ENCODE data around the gene TMEM59L.

The TMEM59L gene

GRCh38 chr19:18668744-18669523 lies 56.3 kb downstream of the TMEM59L start:
- no peak overlapping the region for H3K4me3 ChIP-seq (ENCODE audit: low read depth, low read length)
- DNase-seq (ENCODE audit: low read depth): no peak

- no peak overlapping the region for H3K4me3 ChIP-seq (ENCODE audit: low read depth, low read length)
- DNase-seq (ENCODE audit: low read depth): no peak
Observed at GRCh38 chr19:18669524-18669817, 56.8 kb downstream of the TMEM59L start.

GRCh38 chr19:18669883-18670282 lies 57.2 kb downstream of the TMEM59L start:
- H3K4me3 ChIP-seq (ENCODE audit: low read depth, low read length): no peak overlapping the region
- no peak for DNase-seq (ENCODE audit: low read depth)

GRCh38 chr19:18670312-18670711 lies 57.6 kb downstream of the TMEM59L start:
- H3K4me3 ChIP-seq (ENCODE audit: low read depth, low read length): no peak overlapping the region
- DNase-seq (ENCODE audit: low read depth): no peak

Measured in skeletal muscle cell (primary cell).